Mesothelial cell of epicardium (in vitro differentiated cells): ENCODE data around the gene AXIN1. TPM values are rescaled to one million over a fixed set of nuclear protein-coding genes. Genes with fewer than 3 reads are reported as not detected.
A peak's percentile ranks its signal among the peaks of the same experiment; 100 is the strongest.

Experiments used
- DNase-seq, 2 experiments: peaks; one replicate each; pipeline ENCODE4 v3.0.0; 2021; ENCODE audit warnings: low spot score in 2 of 2; ENCODE audit not compliant: unreplicated experiment in 2 of 2
- H3K27ac Mint-ChIP-seq: 2 replicates; pipeline ENCODE4 v1.8.0; 2021; ENCODE audit warnings: mixed read lengths
- H3K27me3 Mint-ChIP-seq: 2 replicates; pipeline ENCODE4 v1.8.0; 2021; ENCODE audit warnings: low read depth, mixed read lengths
- H3K36me3 Mint-ChIP-seq: 2 replicates; pipeline ENCODE4 v1.8.0; 2021; ENCODE audit warnings: mixed read lengths
- H3K4me1 Mint-ChIP-seq: 2 replicates; pipeline ENCODE4 v1.8.0; 2021; ENCODE audit warnings: mixed read lengths
- H3K4me3 Mint-ChIP-seq: 2 replicates; pipeline ENCODE4 v1.8.0; 2021; ENCODE audit warnings: mild to moderate bottlenecking, moderate library complexity, mixed read lengths
- H3K9me3 Mint-ChIP-seq: 2 replicates; pipeline ENCODE4 v1.8.0; 2021; ENCODE audit warnings: mixed read lengths
- CTCF ChIP-seq: fragments of 200-600 bp; sonication (generic); IDR thresholded peaks from one replicate; pipeline ENCODE4 v1.5.0; 2021; ENCODE audit warnings: antibody characterized with exemption; ENCODE audit not compliant: unreplicated experiment
- total RNA-seq: library from RNA; stranded (reverse); gene quantifications from 3 replicates; pipeline ENCODE4 v1.2.1, GENCODE V29; 2021

Gene AXIN1
- total RNA-seq, 1 donor from 2014 or later: 33.2 TPM

GRCh38 chr16:283033-283805 is 69.3 kb downstream of the AXIN1 start, which contains the start of gene PDIA2:
PDIA2 (plus strand) TSS chr16:283164; CDS start chr16:283170, 6 bp downstream.
- no peak for DNase-seq
- Mint-ChIP-seq H3K27me3 (peaks cover 35% of the 10 kb centered on the region), H3K36me3 (peaks cover 10% of the 10 kb centered on the region), H3K9me3 (no peaks in the 10 kb centered on the region), H3K4me1 (no peaks in the 10 kb centered on the region), H3K27ac (no peak within 1 kb of the TSS), H3K4me3 (no peak within 1 kb of the TSS)
- TF ChIP-seq CTCF: no peak

GRCh38 chr16:282491-282890 is 70.0 kb downstream of the AXIN1 start:
- no peaks in the 10 kb centered on the region for H3K9me3 Mint-ChIP-seq
- H3K27me3 Mint-ChIP-seq: peaks cover 35% of the 10 kb centered on the region
- no peak overlapping the region for H3K27ac Mint-ChIP-seq
- no peaks in the 10 kb centered on the region for H3K4me1 Mint-ChIP-seq
- no peak for TF ChIP-seq CTCF
- no peak for DNase-seq
- H3K4me3 Mint-ChIP-seq: no peak overlapping the region
- peaks cover 5% of the 10 kb centered on the region for H3K36me3 Mint-ChIP-seq

GRCh38 chr16:281660-282255 is 70.8 kb downstream of the AXIN1 start:
- H3K36me3 Mint-ChIP-seq: peaks cover 3% of the 10 kb centered on the region
- H3K4me3 Mint-ChIP-seq: no peak overlapping the region

GRCh38 chr16:280991-281659 is 71.4 kb downstream of the AXIN1 start:
- DNase-seq: no peak
- H3K9me3 Mint-ChIP-seq: no peaks in the 10 kb centered on the region
- no peak for TF ChIP-seq CTCF
- no peak overlapping the region for H3K27ac Mint-ChIP-seq
- H3K36me3 Mint-ChIP-seq: no peaks in the 10 kb centered on the region
- H3K27me3 Mint-ChIP-seq: peaks cover 49% of the 10 kb centered on the region
- H3K4me1 Mint-ChIP-seq: no peaks in the 10 kb centered on the region
- H3K4me3 Mint-ChIP-seq: peak overlapping the region; percentile 62

More at GRCh38 chr16:281660-282255, 70.8 kb downstream of the AXIN1 start:
- Mint-ChIP-seq H3K27ac (no peak overlapping the region), H3K9me3 (no peaks in the 10 kb centered on the region), H3K27me3 (peaks cover 42% of the 10 kb centered on the region), H3K4me1 (no peaks in the 10 kb centered on the region)
- no peak for TF ChIP-seq CTCF
- DNase-seq: no peak

- DNase-seq: no peak
- Mint-ChIP-seq H3K27ac (no peak within 1 kb of the TSS), H3K27me3 (peaks cover 50% of the 10 kb centered on the region)
Measured at GRCh38 chr16:280552-280951, 72.0 kb downstream of the AXIN1 start, which contains the start of gene ARHGDIG. ARHGDIG (plus strand) TSS chr16:280591; CDS start chr16:280681, 90 bp downstream.

More at GRCh38 chr16:280552-280951, 72.0 kb downstream of the AXIN1 start, which contains the start of gene ARHGDIG:
- no peaks in the 10 kb centered on the region for H3K9me3 Mint-ChIP-seq
- no peak for TF ChIP-seq CTCF
- H3K4me1 Mint-ChIP-seq: no peaks in the 10 kb centered on the region
- H3K4me3 Mint-ChIP-seq: peak within 1 kb of the TSS; percentile 62
- no peaks in the 10 kb centered on the region for H3K36me3 Mint-ChIP-seq
